ENCODE measurements around the gene HEPACAM2. TPM values are rescaled to one million over a fixed set of nuclear protein-coding genes. Genes with fewer than 3 reads are reported as not detected.

Gene HEPACAM2
- total RNA-seq, 1 experiment from 2014 or later = not detected

- Histone ChIP-seq H3K56ac (ENCODE audit: insufficient read length, low read depth, low read length) (no peak overlapping the region), H3K9me3 (ENCODE audit: control insufficient read depth, low read depth, low read length) (no peaks in the 10 kb centered on the region), H3K4ac (ENCODE audit: low read depth, low read length) (no peak overlapping the region), H2BK20ac (ENCODE audit: low read depth, low read length, poor library complexity, severe bottlenecking) (no peak overlapping the region), H2BK120ac (ENCODE audit: low read depth, low read length, poor library complexity, severe bottlenecking) (no peak overlapping the region), H3K23me2 (ENCODE audit: insufficient read length, low read depth, low read length, poor library complexity, severe bottlenecking) (no peaks in the 10 kb centered on the region), H3K79me1 (ENCODE audit: insufficient read depth, low read depth, low read length, poor library complexity, severe bottlenecking) (no peaks in the 10 kb centered on the region), H3K27me3 (ENCODE audit: insufficient read depth, low read length) (no peaks in the 10 kb centered on the region), H4K8ac (replicated peaks; ENCODE audit: insufficient read length, low read depth, low read length) (no peak overlapping the region), H4K5ac (ENCODE audit: insufficient read length, low read depth, low read length) (no peak overlapping the region), H3K27ac (ENCODE audit: insufficient read length, low read depth, low read length) (no peak overlapping the region), H3K79me2 (ENCODE audit: insufficient read depth, low read length) (no peaks in the 10 kb centered on the region), H4K91ac (ENCODE audit: insufficient read length, low read depth, low read length) (no peak overlapping the region), H3K9ac (ENCODE audit: extremely low read depth, insufficient read length, low read length) (peak overlapping the region; percentile 26), H3K18ac (ENCODE audit: insufficient read length, low read depth, low read length) (no peak overlapping the region), H3T11ph (ENCODE audit: low read length) (no peak overlapping the region), H2BK5ac (ENCODE audit: insufficient read length, low read length) (no peak overlapping the region), H2AFZ (ENCODE audit: low read length) (no peak overlapping the region), H3K14ac (ENCODE audit: insufficient read depth, low read length) (no peak overlapping the region), H2BK15ac (ENCODE audit: low read depth, low read length) (no peak overlapping the region), H3K4me2 (ENCODE audit: insufficient read depth, insufficient read length, low read length) (no peak overlapping the region), H2BK12ac (ENCODE audit: insufficient read length, low read depth, low read length) (no peak overlapping the region), H3K23ac (ENCODE audit: insufficient read length, low read depth, low read length) (no peak overlapping the region), H2AK5ac (ENCODE audit: insufficient read length, low read length) (no peak overlapping the region), H3K4me1 (ENCODE audit: insufficient read depth, low read length) (no peaks in the 10 kb centered on the region), H4K20me1 (ENCODE audit: control insufficient read depth, insufficient read depth, insufficient read length) (no peaks in the 10 kb centered on the region)
- H3K27me3 Mint-ChIP-seq (ENCODE audit: low read depth) = peaks cover 7% of the 10 kb centered on the region
- H3K4me3 Mint-ChIP-seq = no peak overlapping the region
- TF ChIP-seq, protein P1, sequence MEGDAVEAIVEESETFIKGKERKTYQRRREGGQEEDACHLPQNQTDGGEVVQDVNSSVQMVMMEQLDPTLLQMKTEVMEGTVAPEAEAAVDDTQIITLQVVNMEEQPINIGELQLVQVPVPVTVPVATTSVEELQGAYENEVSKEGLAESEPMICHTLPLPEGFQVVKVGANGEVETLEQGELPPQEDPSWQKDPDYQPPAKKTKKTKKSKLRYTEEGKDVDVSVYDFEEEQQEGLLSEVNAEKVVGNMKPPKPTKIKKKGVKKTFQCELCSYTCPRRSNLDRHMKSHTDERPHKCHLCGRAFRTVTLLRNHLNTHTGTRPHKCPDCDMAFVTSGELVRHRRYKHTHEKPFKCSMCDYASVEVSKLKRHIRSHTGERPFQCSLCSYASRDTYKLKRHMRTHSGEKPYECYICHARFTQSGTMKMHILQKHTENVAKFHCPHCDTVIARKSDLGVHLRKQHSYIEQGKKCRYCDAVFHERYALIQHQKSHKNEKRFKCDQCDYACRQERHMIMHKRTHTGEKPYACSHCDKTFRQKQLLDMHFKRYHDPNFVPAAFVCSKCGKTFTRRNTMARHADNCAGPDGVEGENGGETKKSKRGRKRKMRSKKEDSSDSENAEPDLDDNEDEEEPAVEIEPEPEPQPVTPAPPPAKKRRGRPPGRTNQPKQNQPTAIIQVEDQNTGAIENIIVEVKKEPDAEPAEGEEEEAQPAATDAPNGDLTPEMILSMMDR (conservative IDR thresholded peaks at IDR 0.05) = no peak
- H3K36me3 Mint-ChIP-seq (ENCODE audit: insufficient read depth in 1 of 3, low read depth in 3 of 3) = no peaks in the 10 kb centered on the region
- DNase-seq = no peak
- no peaks in the 10 kb centered on the region for H3K9me3 Mint-ChIP-seq
- H3K4me1 Mint-ChIP-seq = no peaks in the 10 kb centered on the region
- no peak overlapping the region for H3K27ac Mint-ChIP-seq
- no CpG with 5 or more reads among the region's 1 CpG for WGBS (ENCODE audit: extremely low coverage, insufficient read length, low lambda C conversion rate)
These were observed 65.9 kb downstream of the HEPACAM2 start for GRCh38 chr7:93160410-93160809.
